DMS153 treated with DMSO at 0.1 percent for 48 hours (cell line): ENCODE results near the gene DHX29.
"Not testable (repeated sequence)": the region's sequence is repeated elsewhere in the genome, so short reads cannot be mapped to it uniquely, and the experiment has no call there.

ENCODE experiments used
- DNase-seq: peaks from one replicate; lab custom pipeline; 2025; ENCODE audit not compliant: unreplicated experiment; lab: John Stamatoyannopoulos, UW

The DHX29 gene

DNA sequence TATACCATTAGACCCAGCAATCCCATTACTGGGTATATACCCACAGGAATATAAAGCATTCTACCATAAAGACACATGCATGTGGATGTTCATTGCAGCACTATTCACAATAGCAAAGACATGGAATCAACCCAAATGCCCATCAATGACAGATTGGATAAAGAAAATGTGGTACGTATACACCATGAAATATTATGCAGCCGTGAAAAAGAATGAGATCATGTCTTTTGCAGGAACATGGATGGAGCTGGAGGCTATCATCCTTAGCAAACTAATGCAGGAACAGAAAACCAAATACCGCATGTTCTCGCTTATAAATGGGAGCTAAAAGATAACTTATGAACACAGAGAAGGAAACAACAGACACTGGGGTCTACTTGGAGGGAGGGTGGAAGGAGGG lies 10.7 kb upstream of the DHX29 start:
- not testable (repeated sequence) for DNase-seq

GRCh38 chr5:55316837-55317236 lies 9.3 kb upstream of the DHX29 start:
- no peak for DNase-seq

- no peak for DNase-seq
Measured at GRCh38 chr5:55316289-55316688, 8.8 kb upstream of the DHX29 start.

GRCh38 chr5:55313870-55314617 lies 6.5 kb upstream of the DHX29 start:
- no peak for DNase-seq

- no peak for DNase-seq
Measured at GRCh38 chr5:55308254-55308836, 851 bp upstream of the DHX29 start.

DNA sequence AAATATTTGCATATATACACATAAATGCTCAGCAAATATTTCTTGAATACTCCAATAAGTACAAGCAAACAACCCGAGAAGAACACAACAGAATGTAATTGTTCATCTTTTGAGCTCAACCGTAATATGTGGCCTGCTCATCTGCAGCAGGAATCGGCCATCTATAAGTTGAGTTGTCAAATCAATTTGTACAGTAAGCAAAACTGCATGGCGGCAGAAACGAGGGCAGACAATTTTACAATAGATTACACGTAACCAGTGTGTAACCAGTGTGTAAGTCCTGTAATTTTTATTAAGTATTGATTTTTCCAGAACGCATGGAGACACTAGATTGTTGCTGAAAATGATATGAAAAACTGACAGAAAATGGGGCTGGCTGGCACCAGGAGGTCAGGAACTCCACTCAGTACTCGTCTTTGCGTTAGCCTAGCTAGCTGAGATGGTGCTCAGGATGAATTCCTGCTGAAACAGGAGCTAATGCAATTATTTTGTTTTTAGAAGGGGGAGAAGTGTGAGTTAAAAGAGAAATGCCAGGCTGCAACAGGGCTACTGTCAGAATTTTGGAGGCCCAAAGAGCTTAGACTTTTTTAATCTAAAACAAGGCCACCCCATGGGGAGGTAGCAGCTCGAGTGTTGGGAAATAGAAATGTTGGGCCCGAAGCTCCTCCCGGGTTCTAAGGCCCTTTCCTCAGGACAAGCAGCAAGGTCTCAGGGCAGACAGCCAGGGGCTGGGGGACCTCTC lies 682 bp downstream of the DHX29 start:
- DNase-seq: no peak

DNA sequence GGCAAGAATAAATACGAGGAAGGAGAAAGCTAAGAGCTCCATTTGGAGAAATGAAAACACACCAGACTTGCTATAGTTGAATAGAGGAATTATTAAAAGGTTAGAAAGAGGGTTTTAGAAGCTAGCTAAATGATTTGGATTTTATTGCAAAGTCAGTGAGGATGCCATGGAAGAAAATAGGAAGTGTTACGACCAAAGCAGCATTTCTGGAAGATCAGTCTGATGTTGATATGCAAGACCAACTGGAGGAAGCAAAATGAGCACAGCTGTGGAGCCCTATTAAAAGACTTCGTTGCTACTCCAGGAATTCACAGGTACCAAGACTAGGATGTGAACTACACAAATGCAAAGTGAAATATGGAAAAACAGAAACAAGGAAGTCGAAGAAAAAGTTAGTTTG lies 2.1 kb downstream of the DHX29 start:
- DNase-seq: no peak

DNA sequence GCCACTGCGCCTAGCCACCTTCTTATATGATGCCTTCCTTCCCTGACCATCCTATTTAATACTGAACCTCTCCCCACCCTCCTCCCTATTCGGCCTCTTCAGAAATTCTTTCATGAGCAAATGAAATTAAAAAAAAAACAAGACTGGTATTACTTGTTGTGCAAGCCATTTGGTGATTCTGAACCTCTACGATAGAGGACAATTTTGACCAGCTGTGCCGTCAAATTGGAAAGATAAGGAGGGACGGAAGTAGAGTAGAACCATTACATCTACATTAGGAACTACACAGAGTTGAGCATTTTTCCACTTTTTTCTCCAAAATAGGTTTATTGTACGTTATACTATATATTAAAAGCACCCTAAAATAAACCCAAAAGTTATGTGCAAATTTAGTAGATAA lies 2.9 kb downstream of the DHX29 start:
- DNase-seq: no peak

DNA sequence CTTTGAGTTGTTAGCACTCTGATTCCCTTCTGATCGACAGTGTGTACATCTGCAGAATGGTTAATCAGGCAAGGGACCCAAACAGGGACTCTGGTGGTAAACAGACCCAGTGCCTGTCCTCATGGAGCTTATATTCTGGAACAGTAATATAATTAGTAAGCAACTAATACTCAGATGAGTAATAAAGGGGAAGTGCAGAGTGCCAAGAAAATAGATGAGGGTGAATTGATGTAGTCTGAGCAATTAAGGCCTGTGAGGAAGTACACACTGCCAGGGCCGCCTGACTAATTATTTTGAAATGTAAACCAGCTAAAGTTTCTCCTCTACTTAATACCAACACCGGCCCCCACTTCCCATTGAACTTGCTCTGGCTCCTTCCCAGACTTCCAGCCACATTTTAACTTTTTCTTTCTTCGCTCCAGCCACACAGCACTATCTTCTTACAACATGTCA lies 4.2 kb downstream of the DHX29 start:
- DNase-seq: no peak

- DNase-seq: no peak
Measured at GRCh38 chr5:55300890-55301289, 6.6 kb downstream of the DHX29 start.

GRCh38 chr5:55294935-55295334 lies 12.6 kb downstream of the DHX29 start:
- no peak for DNase-seq

DNA sequence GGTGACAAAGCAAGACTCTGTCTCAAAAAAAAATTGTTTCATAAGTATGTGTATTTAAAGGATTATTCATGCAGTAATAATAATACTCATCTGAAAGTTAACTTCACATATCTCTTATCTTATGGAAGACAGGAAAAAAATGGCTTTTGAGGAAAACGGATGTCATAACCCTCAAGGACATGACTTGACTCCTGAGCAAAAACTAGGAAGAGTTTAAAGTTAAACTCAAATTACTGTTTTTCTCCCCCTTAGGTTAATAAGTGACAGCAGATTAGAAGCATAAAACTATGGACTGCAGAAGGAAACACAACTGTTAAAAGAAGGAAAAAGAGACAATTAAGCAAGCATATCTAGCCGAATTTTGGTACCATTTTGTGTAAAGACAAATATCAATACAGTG lies 16.5 kb downstream of the DHX29 start:
- DNase-seq: no peak

DNA sequence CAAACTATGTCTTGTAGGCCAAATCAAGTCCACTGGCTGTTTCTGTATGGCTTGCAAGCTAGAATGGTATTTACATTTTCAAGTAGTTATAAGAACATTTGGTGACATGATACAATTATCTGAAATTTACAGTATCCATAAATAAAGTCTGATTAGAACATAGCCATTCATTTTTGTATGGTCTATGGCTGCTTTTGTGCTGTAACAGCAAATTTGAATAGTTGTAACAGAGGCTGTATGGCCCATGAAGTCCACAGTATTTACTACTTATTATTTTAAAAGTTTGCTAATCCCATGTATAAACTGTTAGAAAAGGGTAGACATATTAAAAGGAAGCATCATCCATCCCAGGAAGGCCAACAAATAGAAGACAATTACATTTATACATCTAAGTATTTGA lies 17.7 kb downstream of the DHX29 start:
- no peak for DNase-seq

DNA sequence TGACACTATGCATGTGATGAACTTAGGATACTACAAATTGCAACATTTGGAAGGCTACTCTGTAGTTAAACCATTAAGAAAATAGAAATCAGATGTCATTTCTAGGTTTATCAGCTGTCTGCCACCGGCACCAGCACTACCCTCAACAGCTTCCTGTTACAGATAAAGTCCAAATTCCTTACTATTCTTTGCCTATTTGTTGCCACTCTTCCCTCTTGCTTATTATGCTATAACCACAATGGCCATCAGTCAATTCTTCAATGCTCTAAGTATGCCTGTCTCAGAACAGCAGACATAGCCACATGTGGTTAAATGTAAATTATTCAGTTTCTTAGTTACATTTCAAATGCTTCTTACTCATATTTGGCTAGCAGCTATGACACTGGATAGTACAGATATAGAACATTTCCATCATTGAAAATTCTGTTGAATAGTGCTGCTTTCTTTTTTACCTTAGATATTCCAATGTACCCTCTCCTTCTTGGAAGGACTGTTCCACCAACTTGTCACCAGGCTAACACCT lies 21.0 kb downstream of the DHX29 start:
- DNase-seq: no peak

- no peak for DNase-seq
Measured at GRCh38 chr5:55278778-55279177, 28.7 kb downstream of the DHX29 start.

- DNase-seq: no peak
Measured at GRCh38 chr5:55276771-55277170, 30.7 kb downstream of the DHX29 start.

GRCh38 chr5:55258339-55258738 lies 49.2 kb downstream of the DHX29 start:
- no peak for DNase-seq

DNA sequence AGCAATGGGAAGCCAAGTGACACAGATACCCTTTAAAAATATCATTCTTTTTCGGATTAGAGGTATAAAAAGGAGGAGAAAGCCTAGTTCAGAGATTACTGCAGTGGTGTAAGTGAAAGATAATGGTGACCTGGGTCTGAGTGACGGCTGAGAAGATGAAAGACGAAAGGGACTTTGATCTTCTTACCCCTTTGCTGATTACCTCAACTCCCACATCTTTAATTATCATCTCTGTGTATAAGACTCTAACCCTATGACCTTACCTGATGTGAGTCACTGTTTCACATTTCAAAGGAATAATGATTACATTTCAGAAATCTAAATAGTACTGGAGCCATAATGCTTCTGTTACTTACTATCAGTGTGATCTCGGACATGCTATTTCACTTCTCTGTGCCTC lies 52.7 kb downstream of the DHX29 start:
- DNase-seq: no peak

DNA sequence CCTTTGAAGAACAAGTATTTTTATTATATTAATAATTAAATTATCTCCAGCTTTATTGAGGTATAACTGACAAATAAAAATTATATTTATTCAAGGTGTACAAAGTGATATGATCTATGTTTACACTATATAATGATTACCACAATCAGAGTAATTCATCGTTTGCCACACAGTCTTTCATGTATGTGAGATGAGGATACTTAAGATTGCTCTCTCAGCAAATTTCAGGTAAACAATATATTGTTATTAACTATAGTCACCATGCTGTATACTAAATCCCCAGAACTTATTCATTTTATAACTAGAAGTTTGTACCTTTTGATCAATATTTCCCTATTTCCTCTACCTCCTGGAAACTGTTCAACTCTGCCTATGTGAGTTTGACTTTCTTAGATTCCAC lies 57.4 kb downstream of the DHX29 start:
- no peak for DNase-seq

DNA sequence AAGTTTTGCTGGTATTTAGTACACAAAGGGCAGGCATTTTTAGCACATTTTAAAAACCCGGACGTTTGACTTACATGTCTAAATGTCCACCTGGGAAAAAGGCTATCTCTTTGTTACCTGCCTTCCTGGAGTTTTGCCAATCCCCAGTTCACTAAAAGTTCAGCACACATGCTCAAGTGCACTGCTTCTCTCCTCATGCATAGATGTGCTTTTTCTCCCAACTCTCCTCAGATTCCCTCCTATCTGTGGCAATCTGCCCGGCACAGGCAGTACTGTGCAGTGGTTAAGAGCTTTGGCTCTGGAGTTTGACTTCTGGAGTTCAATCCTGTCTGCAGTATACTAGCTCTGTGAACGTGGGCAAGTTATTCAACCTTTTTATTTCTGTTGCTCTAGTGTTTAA lies 65.7 kb downstream of the DHX29 start:
- no peak for DNase-seq

DNA sequence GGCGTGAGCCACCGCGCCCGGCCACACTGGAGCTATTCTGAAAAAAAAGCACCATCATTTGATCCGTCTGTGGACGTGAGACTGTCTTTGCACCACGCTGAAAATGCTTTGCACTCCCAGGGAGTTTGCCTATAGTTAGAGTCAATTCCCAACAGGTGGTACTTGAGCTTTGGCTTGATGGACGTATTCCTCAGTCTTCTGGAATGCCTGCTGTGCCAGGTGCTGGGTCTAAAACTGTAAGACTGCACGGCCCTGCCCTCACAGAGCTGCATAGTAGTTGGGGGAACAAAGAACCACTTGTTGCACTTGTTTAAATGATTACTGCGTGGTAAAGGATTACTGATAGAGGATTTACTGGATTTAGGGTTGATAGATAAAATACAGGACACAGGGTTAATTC lies 70.7 kb downstream of the DHX29 start:
- DNase-seq: no peak

GRCh38 chr5:55234121-55234700 lies 73.3 kb downstream of the DHX29 start:
- DNase-seq: peak; percentile 32
